ENCODE results near the gene HOOK2.
"Not testable (repeated sequence)": the region's sequence is repeated elsewhere in the genome, so short reads cannot be mapped to it uniquely, and the experiment has no call there.

HOOK2 gene

DNA sequence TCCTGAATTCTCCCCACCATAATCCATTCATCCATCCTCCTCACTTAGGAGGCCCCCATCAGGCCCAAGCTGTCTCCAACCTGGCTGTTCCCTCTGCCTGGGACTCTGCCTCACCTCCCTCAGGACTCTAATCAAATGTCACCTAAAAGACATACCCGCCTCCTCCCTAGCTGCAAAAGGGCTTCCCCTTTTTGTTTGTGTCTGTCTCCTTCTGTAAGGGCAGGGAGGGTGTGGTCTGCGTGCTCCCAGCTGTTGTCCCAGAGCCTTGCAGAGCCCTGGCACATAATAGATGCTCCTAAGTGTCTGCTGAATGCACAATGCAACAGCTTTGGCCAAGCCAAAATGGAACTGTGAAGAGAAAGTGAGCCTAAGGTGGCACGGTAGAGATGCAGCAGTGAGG lies 45.3 kb downstream of the HOOK2 start:
- no peak for DNase-seq (ENCODE audit: low read depth, low spot score)
- H3K4me3 ChIP-seq (ENCODE audit: low read depth, low read length), result no peak overlapping the region
- in situ Hi-C loops (cut with HindIII; ENCODE audit: low sequenced_read_pairs), result no loop called here
- TF ChIP-seq, protein P1, sequence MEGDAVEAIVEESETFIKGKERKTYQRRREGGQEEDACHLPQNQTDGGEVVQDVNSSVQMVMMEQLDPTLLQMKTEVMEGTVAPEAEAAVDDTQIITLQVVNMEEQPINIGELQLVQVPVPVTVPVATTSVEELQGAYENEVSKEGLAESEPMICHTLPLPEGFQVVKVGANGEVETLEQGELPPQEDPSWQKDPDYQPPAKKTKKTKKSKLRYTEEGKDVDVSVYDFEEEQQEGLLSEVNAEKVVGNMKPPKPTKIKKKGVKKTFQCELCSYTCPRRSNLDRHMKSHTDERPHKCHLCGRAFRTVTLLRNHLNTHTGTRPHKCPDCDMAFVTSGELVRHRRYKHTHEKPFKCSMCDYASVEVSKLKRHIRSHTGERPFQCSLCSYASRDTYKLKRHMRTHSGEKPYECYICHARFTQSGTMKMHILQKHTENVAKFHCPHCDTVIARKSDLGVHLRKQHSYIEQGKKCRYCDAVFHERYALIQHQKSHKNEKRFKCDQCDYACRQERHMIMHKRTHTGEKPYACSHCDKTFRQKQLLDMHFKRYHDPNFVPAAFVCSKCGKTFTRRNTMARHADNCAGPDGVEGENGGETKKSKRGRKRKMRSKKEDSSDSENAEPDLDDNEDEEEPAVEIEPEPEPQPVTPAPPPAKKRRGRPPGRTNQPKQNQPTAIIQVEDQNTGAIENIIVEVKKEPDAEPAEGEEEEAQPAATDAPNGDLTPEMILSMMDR (IDR thresholded peaks at IDR 0.05; ENCODE audit: low read depth, low read length), result no peak

DNA sequence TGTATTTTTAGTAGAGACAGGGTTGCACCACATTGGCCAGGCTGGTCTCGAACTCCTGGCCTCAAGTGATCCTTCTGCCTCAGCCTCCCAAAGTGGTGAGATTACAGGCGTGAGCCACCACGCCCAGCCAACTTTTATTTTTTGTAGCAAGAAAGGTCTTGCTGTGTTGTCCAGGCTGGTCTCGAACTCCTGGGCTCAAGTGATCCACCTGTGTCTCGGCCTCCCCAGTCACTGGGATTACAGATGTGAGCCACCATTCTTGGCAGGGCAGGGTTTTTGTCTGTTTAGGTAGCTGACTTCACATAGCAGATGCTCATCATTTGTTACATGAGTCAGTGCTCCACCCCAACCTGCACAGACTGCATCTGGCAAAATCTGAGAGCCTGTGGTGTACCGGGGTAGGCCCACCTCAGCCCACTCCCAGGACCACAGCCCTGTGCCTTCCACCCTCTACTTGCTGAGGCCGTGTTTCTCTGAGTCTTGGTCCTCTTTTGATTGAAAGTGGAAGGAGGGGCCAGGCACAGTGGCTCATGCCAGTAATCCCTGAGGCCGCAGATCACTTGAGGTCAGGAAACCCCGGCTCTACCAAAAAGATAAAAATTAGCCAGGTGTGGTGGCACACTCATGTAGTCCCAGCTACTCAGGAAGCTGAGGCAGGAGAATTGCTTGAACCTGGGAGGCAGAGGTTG lies 47.5 kb downstream of the HOOK2 start:
- TF ChIP-seq, protein P1 (IDR thresholded peaks at IDR 0.05; ENCODE audit: low read depth, low read length), result no peak
- no peak for DNase-seq (ENCODE audit: low read depth, low spot score)
- in situ Hi-C loops (cut with HindIII; ENCODE audit: low sequenced_read_pairs), result no loop called here
- H3K4me3 ChIP-seq (ENCODE audit: low read depth, low read length), result no peak overlapping the region

DNA sequence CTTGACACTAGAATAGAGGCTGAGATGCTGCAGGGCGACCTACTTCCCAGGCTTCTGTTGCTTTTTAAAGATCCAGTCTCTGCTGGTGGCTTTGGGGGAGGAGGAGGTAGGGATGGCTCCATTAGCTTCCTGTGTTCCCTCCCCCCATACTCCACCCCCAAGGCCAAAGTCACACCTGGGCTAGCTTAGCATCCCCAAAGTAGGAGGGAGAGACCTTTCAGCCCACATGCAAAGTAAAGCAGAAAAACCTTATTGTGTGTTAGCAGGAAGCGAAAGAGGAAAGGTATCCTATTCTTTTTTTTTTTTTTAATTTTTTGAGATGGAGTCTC lies 48.4 kb downstream of the HOOK2 start:
- no peak for DNase-seq (ENCODE audit: low read depth, low spot score)
- TF ChIP-seq, protein P1 (IDR thresholded peaks at IDR 0.05; ENCODE audit: low read depth, low read length), result no peak
- no peak overlapping the region for H3K4me3 ChIP-seq (ENCODE audit: low read depth, low read length)
- in situ Hi-C loops (cut with HindIII; ENCODE audit: low sequenced_read_pairs), result no loop called here

DNA sequence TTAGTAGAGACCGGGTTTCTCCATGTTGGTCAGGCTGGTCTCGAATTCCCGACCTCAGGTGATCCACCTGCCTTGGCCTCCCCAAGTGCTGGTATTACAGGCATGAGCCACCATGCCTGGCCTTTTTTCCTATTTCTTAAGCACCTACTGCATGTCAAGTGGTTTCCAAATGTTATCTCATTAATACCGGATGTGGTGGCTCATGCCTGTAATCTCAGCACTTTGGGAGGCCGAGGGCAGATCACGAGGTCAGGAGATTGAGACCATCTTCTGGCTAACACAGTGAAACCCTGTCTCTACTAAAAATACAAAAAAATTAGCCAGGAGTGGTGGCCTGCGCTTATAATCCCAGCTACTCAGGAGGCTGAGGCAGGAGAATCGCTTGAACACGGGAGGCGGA lies 49.7 kb downstream of the HOOK2 start:
- in situ Hi-C loops (cut with HindIII; ENCODE audit: low sequenced_read_pairs); H3K4me3 ChIP-seq (ENCODE audit: low read depth, low read length); DNase-seq (ENCODE audit: low read depth, low spot score): not testable (repeated sequence)

DNA sequence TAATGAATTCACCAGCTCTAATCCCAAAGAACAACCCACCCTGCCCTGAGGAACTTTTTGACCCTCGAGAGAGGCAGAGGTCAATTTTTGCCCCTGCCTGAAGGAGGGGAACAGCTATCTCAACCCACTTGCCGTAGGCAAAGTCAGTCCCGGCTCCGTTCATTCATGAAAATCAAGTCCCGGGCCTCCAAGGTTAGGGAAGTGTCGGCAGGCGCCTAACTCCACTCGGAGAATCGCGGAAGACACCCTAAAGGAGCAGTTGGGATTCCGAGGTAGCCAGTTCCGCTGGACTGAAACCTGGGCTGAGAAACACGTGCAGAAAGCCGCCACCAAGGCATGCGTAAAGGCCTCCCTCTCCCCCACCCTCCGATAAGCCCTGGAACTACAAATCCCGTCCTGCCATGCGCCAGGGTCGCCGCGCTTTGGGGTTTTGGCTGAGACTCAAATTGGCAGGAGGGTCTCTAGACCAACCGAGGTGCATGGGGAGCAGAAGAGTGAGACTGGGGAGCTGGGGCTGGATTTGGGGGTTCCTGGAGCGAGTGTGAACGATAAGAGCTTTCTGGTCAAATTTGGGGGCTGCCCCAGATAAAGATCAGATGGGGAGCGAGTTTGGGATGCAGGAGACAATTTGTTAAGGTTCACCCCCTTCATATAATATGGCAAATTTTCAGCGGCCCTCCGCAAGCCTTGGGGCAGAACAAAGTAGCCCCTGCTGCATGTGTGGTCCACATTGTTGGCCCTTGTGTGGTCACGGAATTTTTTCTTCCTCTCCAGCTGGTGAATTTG lies 51.5 kb downstream of the HOOK2 start, which contains the start of gene TNPO2:
Gene TNPO2, minus strand, starts transcription at position 292 of the 786 bp plus-strand sequence. CDS start 2,955 bp downstream, outside the sequence.
- in situ Hi-C loops (cut with HindIII; ENCODE audit: low sequenced_read_pairs), result no loop called here
- TF ChIP-seq, protein P1 (IDR thresholded peaks at IDR 0.05; ENCODE audit: low read depth, low read length), result no peak
- H3K4me3 ChIP-seq (ENCODE audit: low read depth, low read length), result peak within 1 kb of the TSS; percentile 81
- DNase-seq (ENCODE audit: low read depth, low spot score), result peak; percentile 60

DNA sequence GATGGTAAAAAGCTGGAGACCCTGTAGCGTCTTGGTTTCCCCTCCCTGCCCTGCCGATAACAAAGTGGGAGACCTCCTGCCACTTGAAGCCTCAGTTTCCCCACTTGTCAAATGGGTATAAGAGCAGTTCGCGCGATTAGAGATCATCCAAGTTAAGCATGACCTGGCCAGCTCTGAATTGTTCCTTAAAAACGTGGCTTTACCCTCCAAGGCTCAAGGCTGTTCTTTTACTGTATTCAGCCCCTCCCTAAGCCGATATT lies 52.0 kb downstream of the HOOK2 start:
- in situ Hi-C loops (cut with HindIII; ENCODE audit: low sequenced_read_pairs), result no loop called here
- peak; percentile 9 for DNase-seq (ENCODE audit: low read depth, low spot score)

More for the DNA sequence above, 52.0 kb downstream of the HOOK2 start:
- TF ChIP-seq, protein P1 (IDR thresholded peaks at IDR 0.05; ENCODE audit: low read depth, low read length), result no peak
- H3K4me3 ChIP-seq (ENCODE audit: low read depth, low read length), result peak overlapping the region; percentile 81

All from astrocyte of the spinal cord (primary cell).